Activated CD4-positive, CD25-positive, alpha-beta regulatory T cell (primary cell): ENCODE data around the gene USP17L21.
"Not testable (repeated sequence)": the region's sequence is repeated elsewhere in the genome, so short reads cannot be mapped to it uniquely, and the experiment has no call there.

Experiments used
- DNase-seq, 4 experiments: peaks; one replicate each; lab custom pipeline; 2025; lab: John Stamatoyannopoulos, UW

The USP17L21 gene, protein sequence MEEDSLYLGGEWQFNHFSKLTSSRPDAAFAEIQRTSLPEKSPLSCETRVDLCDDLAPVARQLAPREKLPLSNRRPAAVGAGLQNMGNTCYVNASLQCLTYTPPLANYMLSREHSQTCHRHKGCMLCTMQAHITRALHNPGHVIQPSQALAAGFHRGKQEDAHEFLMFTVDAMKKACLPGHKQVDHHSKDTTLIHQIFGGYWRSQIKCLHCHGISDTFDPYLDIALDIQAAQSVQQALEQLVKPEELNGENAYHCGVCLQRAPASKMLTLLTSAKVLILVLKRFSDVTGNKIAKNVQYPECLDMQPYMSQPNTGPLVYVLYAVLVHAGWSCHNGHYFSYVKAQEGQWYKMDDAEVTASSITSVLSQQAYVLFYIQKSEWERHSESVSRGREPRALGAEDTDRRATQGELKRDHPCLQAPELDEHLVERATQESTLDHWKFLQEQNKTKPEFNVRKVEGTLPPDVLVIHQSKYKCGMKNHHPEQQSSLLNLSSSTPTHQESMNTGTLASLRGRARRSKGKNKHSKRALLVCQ

DNA sequence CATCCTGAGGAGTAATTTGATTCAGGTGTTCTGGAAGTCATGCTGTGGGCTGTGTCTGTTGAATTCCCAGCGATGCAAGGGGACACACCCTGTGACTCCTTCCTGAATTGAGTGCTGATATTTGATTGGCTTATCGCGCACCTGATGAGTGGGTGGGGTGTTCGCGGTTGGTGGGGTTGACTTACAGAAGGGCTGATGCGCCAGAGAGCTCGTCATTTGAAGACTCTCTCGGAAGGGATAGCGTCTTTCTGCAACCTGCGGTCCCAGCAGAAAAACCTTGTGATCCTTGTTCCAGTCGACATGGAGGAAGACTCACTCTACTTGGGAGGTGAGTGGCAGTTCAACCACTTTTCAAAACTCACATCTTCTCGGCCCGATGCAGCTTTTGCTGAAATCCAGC is at the start of gene USP17L21:
USP17L21 (plus strand) TSS at position 301 of the 400 bp plus-strand sequence; CDS start at position 301, 0 bp downstream.
- not testable (repeated sequence) for DNase-seq

DNA sequence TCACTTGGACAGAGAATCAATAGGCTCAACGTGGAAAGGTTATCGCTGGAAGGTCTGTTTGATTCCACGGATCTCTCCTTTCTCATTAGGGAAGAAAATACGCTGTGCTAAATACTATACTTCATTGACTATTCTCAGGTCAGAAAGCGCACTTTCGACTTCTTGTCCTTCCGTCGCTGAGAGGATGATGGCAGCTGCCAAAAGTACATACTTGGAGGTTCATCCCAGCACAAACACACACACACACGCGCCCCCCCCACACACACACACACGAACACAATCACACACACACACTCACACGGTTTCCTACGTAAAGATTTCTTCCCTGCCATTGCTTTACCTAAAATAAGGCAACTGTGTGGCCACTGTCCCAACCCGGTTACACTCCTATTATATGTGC is 48.0 kb upstream of the USP17L21 start:
- not testable (repeated sequence) for DNase-seq

DNA sequence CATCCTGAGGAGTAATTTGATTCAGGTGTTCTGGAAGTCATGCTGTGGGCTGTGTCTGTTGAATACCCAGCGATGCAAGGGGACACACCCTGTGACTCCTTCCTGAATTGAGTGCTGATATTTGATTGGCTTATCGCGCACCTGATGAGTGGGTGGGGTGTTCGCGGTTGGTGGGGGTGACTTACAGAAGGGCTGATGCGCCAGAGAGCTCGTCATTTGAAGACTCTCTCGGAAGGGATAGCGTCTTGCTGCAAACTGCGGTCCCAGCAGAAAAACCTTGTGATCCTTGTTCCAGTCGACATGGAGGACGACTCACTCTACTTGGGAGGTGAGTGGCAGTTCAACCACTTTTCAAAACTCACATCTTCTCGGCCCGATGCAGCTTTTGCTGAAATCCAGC is 47.6 kb upstream of the USP17L21 start, which contains the start of gene USP17L11:
USP17L11 (plus strand) TSS at position 301 of the 400 bp plus-strand sequence; CDS start at position 301, 0 bp downstream.
- DNase-seq: not testable (repeated sequence)

DNA sequence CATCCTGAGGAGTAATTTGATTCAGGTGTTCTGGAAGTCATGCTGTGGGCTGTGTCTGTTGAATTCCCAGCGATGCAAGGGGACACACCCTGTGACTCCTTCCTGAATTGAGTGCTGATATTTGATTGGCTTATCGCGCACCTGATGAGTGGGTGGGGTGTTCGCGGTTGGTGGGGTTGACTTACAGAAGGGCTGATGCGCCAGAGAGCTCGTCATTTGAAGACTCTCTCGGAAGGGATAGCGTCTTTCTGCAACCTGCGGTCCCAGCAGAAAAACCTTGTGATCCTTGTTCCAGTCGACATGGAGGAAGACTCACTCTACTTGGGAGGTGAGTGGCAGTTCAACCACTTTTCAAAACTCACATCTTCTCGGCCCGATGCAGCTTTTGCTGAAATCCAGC is 42.8 kb upstream of the USP17L21 start, which contains the start of gene USP17L12:
USP17L12 (plus strand) TSS at position 301 of the 400 bp plus-strand sequence; CDS start at position 301, 0 bp downstream.
- DNase-seq: not testable (repeated sequence)

DNA sequence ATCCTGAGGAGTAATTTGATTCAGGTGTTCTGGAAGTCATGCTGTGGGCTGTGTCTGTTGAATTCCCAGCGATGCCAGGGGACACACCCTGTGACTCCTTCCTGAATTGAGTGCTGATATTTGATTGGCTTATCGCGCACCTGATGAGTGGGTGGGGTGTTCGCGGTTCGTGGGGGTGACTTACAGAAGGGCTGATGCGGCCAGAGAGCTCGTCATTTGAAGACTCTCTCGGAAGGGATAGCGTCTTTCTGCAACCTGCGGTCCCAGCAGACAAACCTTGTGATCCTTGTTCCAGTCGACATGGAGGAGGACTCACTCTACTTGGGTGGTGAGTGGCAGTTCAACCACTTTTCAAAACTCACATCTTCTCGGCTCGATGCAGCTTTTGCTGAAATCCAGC is 38.1 kb upstream of the USP17L21 start, which contains the start of gene USP17L13:
USP17L13 (plus strand) TSS at position 301 of the 400 bp plus-strand sequence; CDS start at position 301, 0 bp downstream.
- not testable (repeated sequence) for DNase-seq

DNA sequence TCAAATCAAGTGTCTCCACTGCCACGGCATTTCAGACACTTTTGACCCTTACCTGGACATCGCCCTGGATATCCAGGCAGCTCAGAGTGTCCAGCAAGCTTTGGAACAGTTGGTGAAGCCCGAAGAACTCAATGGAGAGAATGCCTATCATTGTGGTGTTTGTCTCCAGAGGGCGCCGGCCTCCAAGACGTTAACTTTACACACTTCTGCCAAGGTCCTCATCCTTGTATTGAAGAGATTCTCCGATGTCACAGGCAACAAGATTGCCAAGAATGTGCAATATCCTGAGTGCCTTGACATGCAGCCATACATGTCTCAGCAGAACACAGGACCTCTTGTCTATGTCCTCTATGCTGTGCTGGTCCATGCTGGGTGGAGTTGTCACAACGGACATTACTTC is 32.4 kb upstream of the USP17L21 start:
- DNase-seq: not testable (repeated sequence)

DNA sequence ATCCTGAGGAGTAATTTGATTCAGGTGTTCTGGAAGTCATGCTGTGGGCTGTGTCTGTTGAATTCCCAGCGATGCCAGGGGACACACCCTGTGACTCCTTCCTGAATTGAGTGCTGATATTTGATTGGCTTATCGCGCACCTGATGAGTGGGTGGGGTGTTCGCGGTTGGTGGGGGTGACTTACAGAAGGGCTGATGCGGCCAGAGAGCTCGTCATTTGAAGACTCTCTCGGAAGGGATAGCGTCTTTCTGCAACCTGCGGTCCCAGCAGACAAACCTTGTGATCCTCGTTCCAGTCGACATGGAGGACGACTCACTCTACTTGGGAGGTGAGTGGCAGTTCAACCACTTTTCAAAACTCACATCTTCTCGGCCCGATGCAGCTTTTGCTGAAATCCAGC is 28.6 kb upstream of the USP17L21 start, which contains the start of gene USP17L15:
USP17L15 (plus strand) TSS at position 301 of the 400 bp plus-strand sequence; CDS start at position 301, 0 bp downstream.
- DNase-seq: not testable (repeated sequence)

DNA sequence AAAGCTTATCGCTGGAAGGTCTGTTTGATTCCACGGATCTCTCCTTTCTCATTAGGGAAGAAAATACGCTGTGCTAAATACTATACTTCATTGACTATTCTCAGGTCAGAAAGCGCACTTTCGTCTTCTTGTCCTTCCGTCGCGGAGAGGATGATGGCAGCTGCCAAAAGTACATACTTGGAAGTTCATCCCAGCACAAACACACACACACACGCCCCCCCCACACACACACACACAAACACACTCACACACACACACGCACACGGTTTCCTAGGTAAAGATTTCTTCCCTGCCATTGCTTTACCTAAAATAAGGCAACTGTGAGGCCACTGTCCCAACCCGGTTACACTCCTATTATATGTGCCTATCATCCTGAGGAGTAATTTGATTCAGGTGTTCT is 24.2 kb upstream of the USP17L21 start:
- not testable (repeated sequence) for DNase-seq

DNA sequence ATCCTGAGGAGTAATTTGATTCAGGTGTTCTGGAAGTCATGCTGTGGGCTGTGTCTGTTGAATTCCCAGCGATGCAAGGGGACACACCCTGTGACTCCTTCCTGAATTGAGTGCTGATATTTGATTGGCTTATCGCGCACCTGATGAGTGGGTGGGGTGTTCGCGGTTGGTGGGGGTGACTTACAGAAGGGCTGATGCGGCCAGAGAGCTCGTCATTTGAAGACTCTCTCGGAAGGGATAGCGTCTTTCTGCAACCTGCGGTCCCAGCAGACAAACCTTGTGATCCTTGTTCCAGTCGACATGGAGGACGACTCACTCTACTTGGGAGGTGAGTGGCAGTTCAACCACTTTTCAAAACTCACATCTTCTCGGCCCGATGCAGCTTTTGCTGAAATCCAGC is 19.1 kb upstream of the USP17L21 start, which contains the start of gene USP17L17:
USP17L17 (plus strand) TSS at position 301 of the 400 bp plus-strand sequence; CDS start at position 301, 0 bp downstream.
- not testable (repeated sequence) for DNase-seq

DNA sequence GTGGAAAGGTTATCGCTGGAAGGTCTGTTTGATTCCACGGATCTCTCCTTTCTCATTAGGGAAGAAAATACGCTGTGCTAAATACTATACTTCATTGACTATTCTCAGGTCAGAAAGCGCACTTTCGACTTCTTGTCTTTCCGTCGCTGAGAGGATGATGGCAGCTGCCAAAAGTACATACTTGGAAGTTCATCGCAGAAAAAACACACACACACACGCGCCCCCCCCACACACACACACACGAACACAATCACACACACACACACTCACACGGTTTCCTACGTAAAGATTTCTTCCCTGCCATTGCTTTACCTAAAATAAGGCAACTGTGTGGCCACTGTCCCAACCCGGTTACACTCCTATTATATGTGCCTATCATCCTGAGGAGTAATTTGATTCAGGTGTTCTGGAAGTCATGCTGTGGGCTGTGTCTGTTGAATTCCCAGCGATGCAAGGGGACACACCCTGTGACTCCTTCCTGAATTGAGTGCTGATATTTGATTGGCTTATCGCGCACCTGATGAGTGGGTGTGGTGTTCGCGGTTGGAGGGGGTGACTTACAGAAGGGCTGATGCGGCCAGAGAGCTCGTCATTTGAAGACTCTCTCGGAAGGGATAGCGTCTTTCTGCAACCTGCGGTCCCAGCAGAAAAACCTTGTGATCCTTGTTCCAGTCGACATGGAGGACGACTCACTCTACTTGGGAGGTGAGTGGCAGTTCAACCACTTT is 14.6 kb upstream of the USP17L21 start, which contains the start of gene USP17L18:
USP17L18 (plus strand) TSS at position 678 of the 728 bp plus-strand sequence; CDS start at position 678, 0 bp downstream.
- DNase-seq: not testable (repeated sequence)

DNA sequence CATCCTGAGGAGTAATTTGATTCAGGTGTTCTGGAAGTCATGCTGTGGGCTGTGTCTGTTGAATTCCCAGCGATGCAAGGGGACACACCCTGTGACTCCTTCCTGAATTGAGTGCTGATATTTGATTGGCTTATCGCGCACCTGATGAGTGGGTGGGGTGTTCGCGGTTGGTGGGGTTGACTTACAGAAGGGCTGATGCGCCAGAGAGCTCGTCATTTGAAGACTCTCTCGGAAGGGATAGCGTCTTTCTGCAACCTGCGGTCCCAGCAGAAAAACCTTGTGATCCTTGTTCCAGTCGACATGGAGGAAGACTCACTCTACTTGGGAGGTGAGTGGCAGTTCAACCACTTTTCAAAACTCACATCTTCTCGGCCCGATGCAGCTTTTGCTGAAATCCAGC is 9.6 kb upstream of the USP17L21 start, which contains the start of gene USP17L19:
USP17L19 (plus strand) TSS at position 301 of the 400 bp plus-strand sequence; CDS start at position 301, 0 bp downstream.
- not testable (repeated sequence) for DNase-seq

DNA sequence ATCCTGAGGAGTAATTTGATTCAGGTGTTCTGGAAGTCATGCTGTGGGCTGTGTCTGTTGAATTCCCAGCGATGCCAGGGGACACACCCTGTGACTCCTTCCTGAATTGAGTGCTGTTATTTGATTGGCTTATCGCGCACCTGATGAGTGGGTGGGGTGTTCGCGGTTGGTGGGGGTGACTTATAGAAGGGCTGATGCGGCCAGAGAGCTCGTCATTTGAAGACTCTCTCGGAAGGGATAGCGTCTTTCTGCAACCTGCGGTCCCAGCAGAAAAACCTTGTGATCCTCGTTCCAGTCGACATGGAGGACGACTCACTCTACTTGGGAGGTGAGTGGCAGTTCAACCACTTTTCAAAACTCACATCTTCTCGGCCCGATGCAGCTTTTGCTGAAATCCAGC is 4.8 kb upstream of the USP17L21 start, which contains the start of gene USP17L20:
USP17L20 (plus strand) TSS at position 301 of the 400 bp plus-strand sequence; CDS start at position 301, 0 bp downstream.
- not testable (repeated sequence) for DNase-seq

DNA sequence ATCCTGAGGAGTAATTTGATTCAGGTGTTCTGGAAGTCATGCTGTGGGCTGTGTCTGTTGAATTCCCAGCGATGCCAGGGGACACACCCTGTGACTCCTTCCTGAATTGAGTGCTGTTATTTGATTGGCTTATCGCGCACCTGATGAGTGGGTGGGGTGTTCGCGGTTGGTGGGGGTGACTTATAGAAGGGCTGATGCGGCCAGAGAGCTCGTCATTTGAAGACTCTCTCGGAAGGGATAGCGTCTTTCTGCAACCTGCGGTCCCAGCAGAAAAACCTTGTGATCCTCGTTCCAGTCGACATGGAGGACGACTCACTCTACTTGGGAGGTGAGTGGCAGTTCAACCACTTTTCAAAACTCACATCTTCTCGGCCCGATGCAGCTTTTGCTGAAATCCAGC is 4.6 kb downstream of the USP17L21 start, which contains the start of gene USP17L22:
USP17L22 (plus strand) TSS at position 301 of the 400 bp plus-strand sequence; CDS start at position 301, 0 bp downstream.
- not testable (repeated sequence) for DNase-seq

DNA sequence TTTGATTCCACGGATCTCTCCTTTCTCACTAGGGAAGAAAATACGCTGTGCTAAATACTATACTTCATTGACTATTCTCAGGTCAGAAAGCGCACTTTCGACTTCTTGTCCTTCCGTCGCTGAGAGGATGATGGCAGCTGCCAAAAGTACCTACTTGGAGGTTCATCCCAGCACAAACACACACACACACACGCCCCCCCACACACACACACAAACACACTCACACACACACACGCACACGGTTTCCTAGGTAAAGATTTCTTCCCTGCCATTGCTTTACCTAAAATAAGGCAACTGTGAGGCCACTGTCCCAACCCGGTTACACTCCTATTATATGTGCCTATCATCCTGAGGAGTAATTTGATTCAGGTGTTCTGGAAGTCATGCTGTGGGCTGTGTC is 9.0 kb downstream of the USP17L21 start:
- DNase-seq: not testable (repeated sequence)
